ENCODE results near the gene SLC6A6.

Gene SLC6A6

DNA sequence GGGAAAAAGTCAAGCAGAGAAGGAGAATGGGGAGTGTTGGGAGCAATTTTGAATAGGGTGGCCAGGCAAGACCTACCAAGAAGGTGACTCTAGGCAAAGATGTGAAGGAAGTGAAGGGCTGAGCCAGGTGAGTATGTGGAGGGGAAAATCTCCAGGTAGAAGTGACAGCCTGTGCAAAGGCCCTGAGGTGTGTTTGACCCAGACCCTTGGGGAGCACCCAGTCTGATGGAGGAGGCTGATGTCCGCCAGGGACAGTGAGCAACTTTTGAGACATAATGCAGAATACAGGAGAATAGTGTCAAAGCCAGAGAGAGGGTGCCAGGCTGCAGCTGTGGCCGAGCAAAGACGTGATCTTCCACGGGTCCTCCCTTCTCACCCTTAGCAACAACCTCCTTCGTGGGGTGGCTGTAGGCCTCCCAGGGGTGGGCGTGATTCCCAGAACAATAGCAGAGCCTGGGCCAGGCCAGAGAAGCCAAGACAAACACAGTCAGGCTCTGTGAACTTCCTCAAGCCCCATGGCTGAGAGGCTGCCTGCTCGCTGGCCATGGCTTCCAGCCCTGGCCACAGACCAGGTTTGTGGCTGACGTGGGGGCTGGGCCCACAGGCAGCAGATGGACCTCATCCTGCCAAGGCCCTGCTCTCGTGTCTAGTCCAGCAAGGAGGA is 58.1 kb downstream of the SLC6A6 start:
- no peaks in the 10 kb centered on the region for H3K27me3 ChIP-seq (ENCODE audit: insufficient read depth, insufficient read length)
- no peak for DNase-seq (ENCODE audit: low read depth, low spot score)

DNA sequence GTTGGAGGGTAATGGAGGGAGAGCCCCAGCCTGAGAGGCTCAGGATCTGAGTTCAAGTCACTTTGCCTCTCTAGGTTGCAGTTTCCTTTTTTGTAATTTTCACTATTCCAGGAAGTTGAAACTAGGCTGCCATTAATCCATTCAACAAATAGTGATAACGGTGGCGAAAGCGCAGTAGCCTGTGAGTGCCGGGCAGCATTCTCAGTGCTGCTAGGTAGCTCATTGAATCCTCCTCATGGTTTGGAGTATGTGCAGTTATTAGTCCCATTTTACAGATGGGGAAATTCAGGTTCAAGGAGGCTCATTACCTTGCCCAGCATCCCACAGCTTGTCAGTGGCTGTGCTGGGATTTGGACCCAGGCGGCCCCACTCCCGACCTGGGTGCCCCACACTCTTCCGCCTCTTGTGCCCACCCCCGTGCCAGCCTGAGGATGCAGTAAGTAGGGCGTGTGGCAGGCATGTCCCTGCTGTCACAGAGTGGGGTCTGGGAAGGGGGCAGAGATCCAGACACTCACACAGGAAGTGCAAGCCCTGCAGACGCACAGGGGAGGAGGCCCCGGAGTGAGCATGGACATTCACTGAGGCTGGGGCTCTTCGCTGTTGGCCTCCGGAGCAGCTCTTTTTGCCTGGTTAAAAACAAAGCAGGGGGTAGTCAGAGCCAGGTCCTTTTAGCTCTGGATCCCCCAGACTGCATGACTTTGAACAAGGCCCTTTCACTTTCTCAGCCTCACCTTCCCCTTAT is 58.8 kb downstream of the SLC6A6 start:
- peaks cover 96% of the 10 kb centered on the region for H3K36me3 ChIP-seq (ENCODE audit: insufficient read depth, insufficient read length, low read length)
- H3K4me1 ChIP-seq (ENCODE audit: insufficient read depth, insufficient read length) = peaks cover 33% of the 10 kb centered on the region
- H3K9ac ChIP-seq (ENCODE audit: insufficient read length, low read depth) = peak overlapping the region; percentile 33
- no peaks in the 10 kb centered on the region for H3K27me3 ChIP-seq (ENCODE audit: insufficient read depth, insufficient read length)
- no peak overlapping the region for H3K4me3 ChIP-seq (ENCODE audit: insufficient read length, low read depth)
- TF ChIP-seq SUZ12 (IDR thresholded peaks at IDR 0.05; ENCODE audit: extremely low read depth, insufficient read depth, insufficient read length) = no peak
- no peak for TF ChIP-seq YY1 (IDR thresholded peaks at IDR 0.05; ENCODE audit: insufficient read depth, insufficient read length)
- TF ChIP-seq ZNF274 (IDR thresholded peaks at IDR 0.05; ENCODE audit: low read depth, low read length) = no peak
- DNase-seq (ENCODE audit: low read depth, low spot score) = no peak
- no peaks in the 10 kb centered on the region for H3K9me3 ChIP-seq (ENCODE audit: insufficient read depth, low read length)

More for the DNA sequence above, 58.1 kb downstream of the SLC6A6 start:
- Histone ChIP-seq H3K4me3 (ENCODE audit: insufficient read length, low read depth) (no peak overlapping the region), H3K9me3 (ENCODE audit: insufficient read depth, low read length) (no peaks in the 10 kb centered on the region), H3K9ac (ENCODE audit: insufficient read length, low read depth) (no peak overlapping the region), H3K4me1 (ENCODE audit: insufficient read depth, insufficient read length) (peaks cover 33% of the 10 kb centered on the region), H3K36me3 (ENCODE audit: insufficient read depth, insufficient read length, low read length) (peaks cover 98% of the 10 kb centered on the region)
- no peak for TF ChIP-seq ZNF274 (IDR thresholded peaks at IDR 0.05; ENCODE audit: low read depth, low read length)
- no peak for TF ChIP-seq SUZ12 (IDR thresholded peaks at IDR 0.05; ENCODE audit: extremely low read depth, insufficient read depth, insufficient read length)
- TF ChIP-seq YY1 (IDR thresholded peaks at IDR 0.05; ENCODE audit: insufficient read depth, insufficient read length) = no peak

DNA sequence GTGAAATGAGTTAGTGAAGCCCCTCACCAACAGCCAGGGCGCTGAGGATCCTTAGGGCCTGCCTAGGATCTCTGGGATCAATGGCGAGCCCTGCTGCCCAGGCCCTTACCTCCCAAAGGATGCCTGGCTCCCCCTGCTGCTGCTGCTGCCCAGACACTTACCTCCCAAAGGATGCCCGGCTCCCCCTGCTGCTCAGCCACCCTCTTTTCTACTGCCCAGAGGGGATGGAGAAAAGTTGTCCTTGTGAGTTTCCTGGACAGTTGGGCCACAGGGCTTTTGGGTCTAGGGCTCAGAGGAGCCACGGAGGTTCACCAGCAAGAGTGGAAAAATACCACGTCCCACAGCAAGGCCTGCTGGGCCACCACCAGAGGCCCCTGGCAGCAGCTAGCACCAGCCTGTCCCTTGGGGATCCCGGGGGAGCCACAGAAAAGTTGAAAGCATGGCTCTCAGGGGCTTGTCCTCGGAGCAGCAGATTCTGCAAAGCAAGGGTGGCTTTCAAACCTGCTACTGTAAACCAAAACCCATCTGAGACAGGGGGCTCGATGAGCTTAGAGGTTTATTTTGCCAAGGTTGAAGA is 59.4 kb downstream of the SLC6A6 start:
- Histone ChIP-seq H3K4me1 (ENCODE audit: insufficient read depth, insufficient read length) (peaks cover 33% of the 10 kb centered on the region), H3K9ac (ENCODE audit: insufficient read length, low read depth) (peak overlapping the region; percentile 63), H3K4me3 (ENCODE audit: insufficient read length, low read depth) (no peak overlapping the region), H3K27me3 (ENCODE audit: insufficient read depth, insufficient read length) (no peaks in the 10 kb centered on the region), H3K36me3 (ENCODE audit: insufficient read depth, insufficient read length, low read length) (peaks cover 96% of the 10 kb centered on the region), H3K9me3 (ENCODE audit: insufficient read depth, low read length) (no peaks in the 10 kb centered on the region)
- DNase-seq (ENCODE audit: low read depth, low spot score) = peak; percentile 39
- TF ChIP-seq ZNF274 (IDR thresholded peaks at IDR 0.05; ENCODE audit: low read depth, low read length) (no peak), YY1 (IDR thresholded peaks at IDR 0.05; ENCODE audit: insufficient read depth, insufficient read length) (no peak), SUZ12 (IDR thresholded peaks at IDR 0.05; ENCODE audit: extremely low read depth, insufficient read depth, insufficient read length) (no peak)

DNA sequence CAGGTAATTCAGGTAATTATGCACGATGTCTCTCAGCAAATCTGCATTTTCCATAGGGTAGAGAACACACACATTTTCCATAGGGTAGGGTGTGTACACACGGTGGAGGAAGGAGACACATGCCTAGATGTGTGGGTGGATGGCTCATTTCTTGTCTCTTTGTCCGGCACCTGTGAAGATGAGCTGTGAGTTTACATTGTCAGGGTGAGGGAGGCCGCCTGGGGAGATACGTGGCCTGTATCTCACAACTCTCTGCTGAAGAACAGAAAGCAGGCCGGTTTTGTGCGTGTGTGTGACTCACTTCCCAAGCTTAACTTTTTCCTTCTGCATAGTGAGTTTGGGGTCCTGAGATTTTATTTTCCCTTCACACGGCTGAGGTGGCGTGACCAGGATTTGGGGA is 60.3 kb downstream of the SLC6A6 start:
- peaks cover 96% of the 10 kb centered on the region for H3K36me3 ChIP-seq (ENCODE audit: insufficient read depth, insufficient read length, low read length)
- TF ChIP-seq SUZ12 (IDR thresholded peaks at IDR 0.05; ENCODE audit: extremely low read depth, insufficient read depth, insufficient read length) (no peak), YY1 (IDR thresholded peaks at IDR 0.05; ENCODE audit: insufficient read depth, insufficient read length) (no peak), ZNF274 (IDR thresholded peaks at IDR 0.05; ENCODE audit: low read depth, low read length) (no peak)

DNA sequence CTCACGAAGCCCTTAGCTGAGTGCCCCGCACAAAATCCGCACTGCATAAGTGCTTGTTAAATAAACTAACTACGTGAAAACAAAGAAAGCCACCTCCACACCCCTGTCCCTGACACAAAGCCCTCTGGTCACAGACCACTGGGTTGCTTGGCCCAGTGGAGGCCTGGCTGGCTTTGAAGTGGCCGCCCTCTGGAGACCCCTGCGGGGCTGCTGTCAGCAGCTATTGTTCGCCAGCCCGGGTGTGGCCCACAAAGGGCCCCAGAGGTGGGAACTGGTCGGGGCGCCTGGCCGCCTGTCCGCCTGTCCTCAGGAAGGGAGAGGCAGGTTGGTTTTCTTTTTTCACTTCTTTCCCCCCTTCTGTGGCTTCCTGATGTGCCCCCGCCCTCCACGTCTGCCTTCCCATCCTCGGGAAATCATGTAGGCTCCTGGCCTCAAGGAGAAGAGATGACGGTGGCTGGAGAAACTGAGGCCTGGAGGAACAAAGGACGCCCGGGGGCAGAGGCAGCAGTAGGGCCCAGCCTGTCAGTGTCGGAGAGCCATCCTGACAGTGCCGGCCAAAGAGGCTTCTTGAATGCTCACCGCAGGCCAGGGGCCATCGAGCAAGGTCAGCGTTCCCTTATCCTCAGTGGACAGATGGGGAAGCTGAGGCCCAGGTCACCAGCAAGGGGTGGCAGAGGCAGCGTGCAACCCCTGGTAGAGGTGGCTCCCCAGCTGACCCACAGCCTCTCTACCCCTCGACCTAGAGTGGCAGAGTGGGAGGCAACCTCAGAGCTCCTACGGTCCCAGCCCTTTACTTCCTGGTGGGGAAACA is 61.1 kb downstream of the SLC6A6 start:
- H3K36me3 ChIP-seq (ENCODE audit: insufficient read depth, insufficient read length, low read length) = peaks cover 94% of the 10 kb centered on the region
- H3K4me1 ChIP-seq (ENCODE audit: insufficient read depth, insufficient read length) = peaks cover 33% of the 10 kb centered on the region
- TF ChIP-seq ZNF274 (IDR thresholded peaks at IDR 0.05; ENCODE audit: low read depth, low read length) (no peak), YY1 (IDR thresholded peaks at IDR 0.05; ENCODE audit: insufficient read depth, insufficient read length) (no peak), SUZ12 (IDR thresholded peaks at IDR 0.05; ENCODE audit: extremely low read depth, insufficient read depth, insufficient read length) (no peak)
- H3K4me3 ChIP-seq (ENCODE audit: insufficient read length, low read depth) = no peak overlapping the region
- no peak for DNase-seq (ENCODE audit: low read depth, low spot score)
- peak overlapping the region; percentile 29 for H3K9ac ChIP-seq (ENCODE audit: insufficient read length, low read depth)
- H3K27me3 ChIP-seq (ENCODE audit: insufficient read depth, insufficient read length) = no peaks in the 10 kb centered on the region
- H3K9me3 ChIP-seq (ENCODE audit: insufficient read depth, low read length) = no peaks in the 10 kb centered on the region

More for the DNA sequence above, 60.3 kb downstream of the SLC6A6 start:
- no peak overlapping the region for H3K4me3 ChIP-seq (ENCODE audit: insufficient read length, low read depth)
- H3K9me3 ChIP-seq (ENCODE audit: insufficient read depth, low read length) = no peaks in the 10 kb centered on the region
- DNase-seq (ENCODE audit: low read depth, low spot score) = no peak
- H3K4me1 ChIP-seq (ENCODE audit: insufficient read depth, insufficient read length) = peaks cover 33% of the 10 kb centered on the region
- no peaks in the 10 kb centered on the region for H3K27me3 ChIP-seq (ENCODE audit: insufficient read depth, insufficient read length)
- peak overlapping the region; percentile 63 for H3K9ac ChIP-seq (ENCODE audit: insufficient read length, low read depth)

DNA sequence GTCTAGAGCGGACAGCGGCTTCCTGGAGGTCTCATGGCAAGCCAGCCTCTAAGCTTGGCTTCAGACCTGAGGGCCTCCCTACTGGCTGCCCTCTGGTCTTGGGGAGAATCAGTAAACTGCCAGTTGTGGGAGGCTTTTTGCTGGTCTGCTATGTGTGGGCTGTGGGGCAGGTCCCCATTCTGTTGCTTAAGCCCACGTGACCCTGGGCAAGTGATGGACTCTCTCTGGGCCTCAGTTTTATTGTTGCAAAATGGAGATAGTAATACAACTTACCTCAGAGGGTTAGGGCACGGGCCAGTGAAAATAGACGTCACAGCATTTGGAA is 61.7 kb downstream of the SLC6A6 start:
- no peak for TF ChIP-seq ZNF274 (IDR thresholded peaks at IDR 0.05; ENCODE audit: low read depth, low read length)
- TF ChIP-seq SUZ12 (IDR thresholded peaks at IDR 0.05; ENCODE audit: extremely low read depth, insufficient read depth, insufficient read length) = no peak
- no peak for TF ChIP-seq YY1 (IDR thresholded peaks at IDR 0.05; ENCODE audit: insufficient read depth, insufficient read length)
- H3K27me3 ChIP-seq (ENCODE audit: insufficient read depth, insufficient read length) = no peaks in the 10 kb centered on the region
- no peaks in the 10 kb centered on the region for H3K9me3 ChIP-seq (ENCODE audit: insufficient read depth, low read length)
- DNase-seq (ENCODE audit: low read depth, low spot score) = no peak
- peak overlapping the region; percentile 29 for H3K9ac ChIP-seq (ENCODE audit: insufficient read length, low read depth)
- no peak overlapping the region for H3K4me3 ChIP-seq (ENCODE audit: insufficient read length, low read depth)
- peaks cover 33% of the 10 kb centered on the region for H3K4me1 ChIP-seq (ENCODE audit: insufficient read depth, insufficient read length)
- H3K36me3 ChIP-seq (ENCODE audit: insufficient read depth, insufficient read length, low read length) = peaks cover 94% of the 10 kb centered on the region
